SHP77 (cell line): ENCODE data around the gene SHISA9.

Experiments used
- DNase-seq, 2 experiments: peaks; one replicate each; lab custom pipeline; 2025; lab: John Stamatoyannopoulos, UW

The SHISA9 gene

GRCh38 chr16:13021996-13022395 is 120.6 kb downstream of the SHISA9 start:
- DNase-seq: no peak

GRCh38 chr16:13029786-13030185 is 128.4 kb downstream of the SHISA9 start:
- no peak for DNase-seq

- DNase-seq: no peak
Observed at GRCh38 chr16:13030769-13031168, 129.4 kb downstream of the SHISA9 start.

- DNase-seq: no peak
Observed at GRCh38 chr16:13032911-13033310, 131.5 kb downstream of the SHISA9 start.

- no peak for DNase-seq
Observed at GRCh38 chr16:13036600-13036999, 135.2 kb downstream of the SHISA9 start.

DNA sequence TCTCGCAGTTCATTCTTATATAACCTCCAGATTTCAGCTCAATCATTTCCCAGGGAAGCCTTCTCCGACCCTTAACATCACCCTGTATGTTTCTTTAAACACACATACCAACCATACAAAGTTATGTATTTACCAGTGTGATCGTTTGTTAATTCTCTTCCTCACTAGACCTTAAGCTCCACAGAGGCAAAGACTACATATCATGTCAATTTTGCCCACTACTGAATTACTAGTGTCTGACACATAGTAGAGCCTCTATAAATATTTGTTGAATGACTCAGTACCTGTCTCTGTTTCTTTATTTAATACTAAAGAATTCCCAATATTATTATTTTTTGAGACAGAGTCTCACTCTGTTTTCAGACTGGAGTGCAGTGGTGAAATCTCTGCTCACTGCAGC is 137.2 kb downstream of the SHISA9 start:
- no peak for DNase-seq

DNA sequence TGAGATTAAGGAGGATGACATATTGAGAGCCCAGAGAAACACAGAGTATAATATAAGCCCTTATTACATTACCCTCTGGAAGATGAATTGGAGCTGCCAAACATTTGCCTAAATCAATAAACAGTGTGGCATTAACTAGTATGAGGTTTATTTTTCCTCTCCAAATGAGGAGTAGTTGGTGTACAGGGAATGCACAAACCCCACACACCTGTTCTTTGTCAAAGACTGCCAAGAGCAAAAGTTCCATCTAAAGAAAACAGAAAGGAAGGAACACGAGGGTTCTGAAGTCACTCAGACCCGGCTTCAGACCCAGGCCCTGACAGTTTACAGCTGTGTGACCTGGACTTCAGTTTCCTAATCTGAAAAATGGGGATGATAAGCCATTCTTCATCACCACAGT is 138.1 kb downstream of the SHISA9 start:
- no peak for DNase-seq

DNA sequence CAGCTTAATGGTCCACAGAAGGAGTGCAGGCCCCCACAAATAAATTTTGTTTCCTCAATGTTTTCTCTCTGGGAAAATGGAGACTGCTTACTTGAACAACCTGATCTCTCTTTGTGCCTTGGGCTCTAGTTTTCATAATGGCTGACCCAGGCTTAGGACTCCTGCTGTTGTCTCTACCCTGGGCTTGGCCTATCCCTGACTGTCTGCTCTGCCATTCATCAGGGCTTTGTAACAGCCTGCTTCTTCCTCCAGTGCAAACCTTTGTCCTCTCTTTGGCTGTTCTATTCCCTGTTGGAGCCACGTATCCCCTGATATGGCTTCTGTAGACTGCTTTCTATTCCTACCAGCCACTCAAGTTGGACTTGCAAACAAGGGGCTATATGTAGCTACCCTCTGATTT is 139.8 kb downstream of the SHISA9 start:
- DNase-seq: no peak

- no peak for DNase-seq
Observed at GRCh38 chr16:13041646-13042290, 140.4 kb downstream of the SHISA9 start.

GRCh38 chr16:13042291-13042685 is 140.9 kb downstream of the SHISA9 start:
- no peak for DNase-seq

- DNase-seq: no peak
Observed at GRCh38 chr16:13046061-13046821, 144.8 kb downstream of the SHISA9 start.

GRCh38 chr16:13047276-13047675 is 145.9 kb downstream of the SHISA9 start:
- DNase-seq: no peak

DNA sequence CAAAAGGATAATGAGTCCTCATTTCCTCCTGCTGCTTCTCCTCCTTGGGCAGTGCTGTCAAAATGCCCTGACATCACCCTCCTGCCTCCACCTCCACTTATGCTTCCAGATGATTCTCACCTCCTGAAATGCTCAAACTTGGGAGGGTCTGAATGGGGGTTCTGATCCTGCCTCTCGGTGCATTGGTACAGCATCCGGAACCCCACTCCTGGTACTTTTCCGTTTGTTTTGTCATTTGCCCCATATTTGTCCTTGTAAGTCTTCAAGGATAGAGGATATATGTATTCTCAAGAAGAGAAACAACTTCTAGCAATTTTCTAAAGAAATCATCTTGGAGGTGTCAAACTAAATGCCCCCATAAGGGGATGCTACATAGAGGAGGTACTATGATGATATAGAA is 148.3 kb downstream of the SHISA9 start:
- no peak for DNase-seq

GRCh38 chr16:13052431-13052830 is 151.0 kb downstream of the SHISA9 start:
- DNase-seq: no peak

DNA sequence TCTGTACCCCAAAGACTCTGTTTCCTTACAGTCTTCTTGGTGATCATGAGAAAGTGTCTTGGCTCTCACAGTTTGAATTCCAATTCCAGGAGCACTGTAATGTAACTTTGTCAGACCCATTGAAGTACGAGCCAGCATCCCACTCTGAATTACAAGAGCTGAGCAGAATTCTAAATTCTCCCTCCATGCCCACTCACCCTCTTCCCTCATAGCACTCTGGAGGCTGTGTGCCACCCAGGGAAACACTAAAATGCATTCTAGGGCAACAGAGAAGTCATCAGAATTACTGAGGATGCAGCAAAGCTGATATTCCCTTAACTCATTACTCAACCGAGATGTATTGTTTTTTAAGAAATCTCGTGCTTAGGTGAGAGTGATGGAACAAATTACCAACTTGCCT is 154.1 kb downstream of the SHISA9 start:
- DNase-seq: no peak

DNA sequence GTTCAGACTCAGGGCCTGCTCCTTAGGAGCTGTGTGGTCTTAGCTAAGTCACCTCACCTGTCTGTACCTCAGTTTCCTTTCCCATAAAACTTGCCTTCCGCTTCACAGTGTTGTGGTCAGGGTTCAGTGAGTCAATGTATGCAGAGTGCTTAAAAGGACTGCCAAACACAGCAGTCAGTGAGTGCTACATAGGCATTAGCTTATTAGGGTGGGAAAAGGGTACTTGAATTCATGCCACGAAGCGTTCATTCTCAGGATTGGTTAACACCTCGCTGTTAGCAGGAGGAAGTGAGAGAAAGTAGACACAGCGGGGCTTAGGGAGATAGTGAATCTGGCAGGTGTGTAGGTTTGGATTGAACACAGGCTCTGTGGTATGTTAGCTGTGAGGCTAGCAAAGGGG is 155.2 kb downstream of the SHISA9 start:
- no peak for DNase-seq

GRCh38 chr16:13060932-13061331 is 159.5 kb downstream of the SHISA9 start:
- no peak for DNase-seq

- DNase-seq: no peak
Observed at GRCh38 chr16:13061691-13062090, 160.3 kb downstream of the SHISA9 start.

- DNase-seq: no peak
Observed at GRCh38 chr16:13062219-13062618, 160.8 kb downstream of the SHISA9 start.

- DNase-seq: no peak
Observed at GRCh38 chr16:13063457-13063856, 162.1 kb downstream of the SHISA9 start.

DNA sequence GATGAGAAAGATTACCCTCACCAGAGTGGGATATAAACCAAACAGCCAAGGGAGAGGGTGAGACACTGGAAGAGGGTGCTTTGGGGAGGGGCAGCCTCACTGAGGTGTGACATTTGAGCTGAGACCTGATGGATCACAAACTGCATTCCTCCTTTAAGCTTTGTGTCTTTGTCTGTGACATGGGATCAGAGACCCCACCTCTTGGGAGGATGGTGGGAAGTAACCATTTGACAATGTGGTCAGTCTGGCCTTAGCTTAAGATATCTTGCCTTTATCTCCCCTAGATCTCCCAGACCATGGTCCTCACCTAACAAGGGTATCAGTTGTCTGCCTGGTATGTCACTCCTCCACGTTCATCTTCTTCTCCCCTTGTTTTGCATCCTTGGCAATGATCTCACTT is 163.4 kb downstream of the SHISA9 start:
- DNase-seq: no peak

- DNase-seq: no peak
Observed at GRCh38 chr16:13067648-13068047, 166.2 kb downstream of the SHISA9 start.

DNA sequence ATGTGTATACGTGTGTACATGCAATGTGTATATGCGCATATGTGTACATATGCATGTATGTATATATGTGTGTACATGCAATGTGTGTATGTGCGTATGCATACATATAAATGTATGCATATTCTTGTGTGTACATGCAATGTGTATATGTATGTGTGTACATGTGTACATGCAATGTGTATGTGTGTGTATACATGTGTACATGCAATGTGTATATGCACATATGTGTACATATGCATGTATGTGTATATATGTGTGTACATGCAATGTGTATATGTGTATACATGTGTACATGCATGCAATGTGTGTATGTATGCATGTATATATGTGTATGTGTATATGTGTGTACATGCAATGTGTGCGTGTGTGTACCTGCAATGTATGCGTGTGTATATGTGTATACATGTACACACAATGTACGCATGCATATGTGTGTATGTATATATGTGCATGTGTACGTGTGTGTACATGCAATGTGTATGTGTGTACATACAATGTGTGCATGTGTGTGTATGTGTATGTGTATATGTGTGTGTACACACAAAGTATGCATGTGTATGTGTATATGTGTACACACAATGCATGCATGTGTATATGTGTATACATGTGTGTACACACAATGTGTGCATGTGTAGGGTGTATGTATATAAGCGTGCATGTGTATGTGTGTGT is 167.7 kb downstream of the SHISA9 start:
- no peak for DNase-seq
